HepG2 (cell line): ENCODE results near the gene CAPRIN2. TPM values are rescaled to one million over a fixed set of nuclear protein-coding genes. Genes with fewer than 3 reads are reported as not detected.

Experiments
- ASH2L ChIP-seq: fragments of 300-600, 200-600 bp; sonication (generic); IDR thresholded peaks from 2 replicates; pipeline ENCODE4 v1.7.0; 2017; ENCODE audit warnings: low read depth, mild to moderate bottlenecking, moderate library complexity, mixed read lengths, low read length; ENCODE audit not compliant: insufficient read length
- CENPT ChIP-seq: sonication (generic); formaldehyde crosslinking; IDR thresholded peaks from 2 replicates; pipeline ENCODE4 v1.8.0; 2022; ENCODE audit warnings: low read depth, mild to moderate bottlenecking, moderate library complexity, missing genetic modification reagents
- DNMT3B ChIP-seq: conservative IDR thresholded peaks from 2 replicates; pipeline ENCODE4 v1.6.1; 2016; ENCODE audit warnings: missing biosample characterization, control low read depth
- ELF3 ChIP-seq: IDR thresholded peaks from 2 replicates; pipeline ENCODE4 v1.6.1; 2016; ENCODE audit warnings: missing genetic modification reagents, missing compliant biosample characterization
- ELF4 ChIP-seq: sonication (generic); formaldehyde crosslinking; IDR thresholded peaks from 2 replicates; pipeline ENCODE4 v1.5.0; 2020; ENCODE audit warnings: missing genetic modification reagents, mild to moderate bottlenecking, moderate library complexity, borderline replicate concordance
- ETV6 ChIP-seq: sonication (generic); formaldehyde crosslinking; conservative IDR thresholded peaks from 2 replicates; pipeline ENCODE4 v1.4.0; 2020; ENCODE audit warnings: missing genetic modification reagents
- FOXP1 ChIP-seq, 2 experiments: fragments of 450-650 bp in 1 of 2; IDR thresholded peaks; 2 replicates each; pipeline ENCODE4 v1.6.1; 2017 to 2018; ENCODE audit warnings: antibody characterized with exemption in 1 of 2
- HDAC1 ChIP-seq: sonication (generic); formaldehyde crosslinking; IDR thresholded peaks from 2 replicates; pipeline ENCODE4 v1.5.1; 2020; ENCODE audit warnings: mild to moderate bottlenecking, missing genetic modification reagents
- HNRNPK ChIP-seq: fragments of 200-400 bp; formaldehyde crosslinking; IDR thresholded peaks from 2 replicates; pipeline ENCODE4 v1.6.1; 2018; ENCODE audit warnings: low read length, low read depth, moderate library complexity, mild to moderate bottlenecking; ENCODE audit not compliant: poor library complexity, severe bottlenecking
- IKZF5 ChIP-seq: IDR thresholded peaks from 2 replicates; pipeline ENCODE4 v1.6.1; 2018; ENCODE audit warnings: missing genetic modification reagents, mild to moderate bottlenecking, missing compliant biosample characterization
- IRF9 ChIP-seq: sonication (generic); formaldehyde crosslinking; IDR thresholded peaks from 2 replicates; pipeline ENCODE4 v1.8.0; 2022; ENCODE audit warnings: missing genetic modification reagents, mild to moderate bottlenecking, borderline replicate concordance
- JUNB ChIP-seq: sonication (generic); formaldehyde crosslinking; IDR thresholded peaks from 2 replicates; pipeline ENCODE4 v1.8.0; 2022; ENCODE audit warnings: missing genetic modification reagents, mild to moderate bottlenecking, borderline replicate concordance
- NFYB ChIP-seq: sonication (generic); formaldehyde crosslinking; IDR thresholded peaks from 2 replicates; pipeline ENCODE4 v1.4.0; 2020; ENCODE audit warnings: missing genetic modification reagents
- SNAPC5 ChIP-seq: sonication (generic); formaldehyde crosslinking; IDR thresholded peaks from 2 replicates; pipeline ENCODE4 v1.8.1; 2023; ENCODE audit warnings: mild to moderate bottlenecking, missing genetic modification reagents, borderline replicate concordance
- SRSF9 ChIP-seq: fragments of 200-400 bp; formaldehyde crosslinking; IDR thresholded peaks from 2 replicates; pipeline ENCODE4 v1.6.1; 2018; ENCODE audit warnings: borderline replicate concordance, mild to moderate bottlenecking, low read depth, low read length; ENCODE audit not compliant: insufficient read depth, poor library complexity, severe bottlenecking
- ZFP36L2 ChIP-seq: sonication (generic); formaldehyde crosslinking; IDR thresholded peaks from 2 replicates; pipeline ENCODE4 v1.4.0; 2020; ENCODE audit warnings: missing genetic modification reagents
- ZNF121 ChIP-seq: sonication (generic); formaldehyde crosslinking; IDR thresholded peaks from 2 replicates; pipeline ENCODE4 v1.5.0; 2020; ENCODE audit warnings: mild to moderate bottlenecking, missing genetic modification reagents
- ZNF274 ChIP-seq: sonication (generic); formaldehyde crosslinking; IDR thresholded peaks from 2 replicates; pipeline ENCODE4 v1.5.1; 2020; ENCODE audit warnings: mild to moderate bottlenecking, missing genetic modification reagents
- ZNF350 ChIP-seq: sonication (generic); formaldehyde crosslinking; IDR thresholded peaks from 2 replicates; pipeline ENCODE4 v1.4.0; 2020; ENCODE audit warnings: mild to moderate bottlenecking, low read depth, missing genetic modification reagents, borderline replicate concordance
- ZNF367 ChIP-seq: sonication (generic); formaldehyde crosslinking; IDR thresholded peaks from 2 replicates; pipeline ENCODE4 v1.4.0; 2020; ENCODE audit warnings: missing genetic modification reagents, borderline replicate concordance
- ZNF543 ChIP-seq: sonication (generic); formaldehyde crosslinking; IDR thresholded peaks from 2 replicates; pipeline ENCODE4 v1.4.0; 2020; ENCODE audit warnings: mild to moderate bottlenecking, missing genetic modification reagents
- polyA plus RNA-seq, 8 experiments: library from polyadenylated mRNA; depleted of rRNA in 3 of 8; stranded (reverse) in 7 of 8; unstranded in 1 of 8; fragments of >200 nt; fragmentation: Illumina TruSeq in 4 of 8; extraction: Trizol in 4 of 8; gene quantifications; 2 replicates each; pipeline versions ENCODE4 v1.2.1 to v1.2.3, GENCODE V29; 2011 to 2016; ENCODE audit warnings: low read depth in 4 of 8, missing spikeins in 1 of 8, mixed read lengths in 1 of 8; ENCODE audit not compliant: insufficient read depth in 1 of 8
- total RNA-seq, 5 experiments: library from RNA; depleted of rRNA; stranded (reverse); fragments of >200 nt; fragmentation: Illumina TruSeq; extraction: Trizol; gene quantifications; 2 replicates each; pipeline ENCODE4 v1.2.3, GENCODE V29; 2016; ENCODE audit warnings: low read depth in 1 of 5

The CAPRIN2 gene
- total and polyA plus RNA-seq, 2 of the 13 experiments (the other 11 are each of a cell fraction or from before 2014, with no cell fraction given): 21.7 to 30.6 TPM

GRCh38 chr12:30695199-30696102 is 59.3 kb downstream of the CAPRIN2 start, which contains the start of gene IPO8 (continued):
- TF ChIP-seq IRF9 (no peak), SRSF9 (no peak), ZNF367 (CRISPR knock-in tag) (peak; percentile 61; the same call in 1 of the 2 replicates), ASH2L (peak; percentile 75), HNRNPK (peak; percentile 45), IKZF5 (0 out of 2 replicates have a peak, but pooled peaks have one; percentile 32), ETV6 (peak; percentile 78; the same call in 1 of the 2 replicates), ZNF543 (CRISPR knock-in tag) (0 out of 2 replicates have a peak, but pooled peaks have one; percentile 8), JUNB (no peak), ZNF350 (CRISPR knock-in tag) (peak; percentile 76), ELF3 (peak; percentile 91), ZNF121 (CRISPR knock-in tag) (no peak), DNMT3B (CRISPR knock-in tag) (no peak), NFYB (CRISPR knock-in tag) (no peak), ELF4 (CRISPR knock-in tag) (peak; percentile 75; the same call in 1 of the 2 replicates), ZFP36L2 (CRISPR knock-in tag) (no peak), CENPT (CRISPR knock-in tag) (no peak), SNAPC5 (no peak), HDAC1 (CRISPR knock-in tag) (peak; percentile 51; the same call in 1 of the 2 replicates), ZNF274 (CRISPR knock-in tag) (no peak; the same call in 1 of the 2 replicates), FOXP1 (IDR thresholded peaks at IDR 0.05) (no peak), FOXP1 (CRISPR knock-in tag; IDR thresholded peaks at IDR 0.05) (no peak)
